GM19372 (cell line): ENCODE results near the gene CDH2.

ENCODE experiments used
- ATAC-seq: cut with Tn5 transposase; IDR thresholded peaks from one replicate; pipeline ENCODE4 v1.9.1; 2021; ENCODE audit warnings: mild to moderate bottlenecking, low read depth, moderate library complexity; ENCODE audit not compliant: unreplicated experiment

The CDH2 gene

DNA sequence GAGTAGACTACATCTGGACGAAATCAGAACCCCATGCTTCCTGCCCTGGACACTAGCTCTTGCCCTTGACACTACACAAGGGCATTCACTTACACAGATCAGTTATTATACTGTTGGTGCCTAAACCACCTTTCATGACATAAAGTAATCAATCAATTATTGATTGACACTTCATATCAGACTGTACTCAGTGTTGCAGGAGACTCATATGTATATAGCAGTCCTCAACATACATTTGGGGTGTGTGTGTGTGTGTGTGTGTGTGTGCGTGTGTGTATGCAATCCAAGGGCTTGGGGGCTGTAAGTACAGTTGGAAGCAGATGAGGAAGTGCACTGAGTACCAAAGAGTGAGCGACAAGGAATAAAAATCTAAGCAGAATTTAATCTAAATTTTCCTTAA is 5.1 kb downstream of the CDH2 start:
- ATAC-seq = no peak

DNA sequence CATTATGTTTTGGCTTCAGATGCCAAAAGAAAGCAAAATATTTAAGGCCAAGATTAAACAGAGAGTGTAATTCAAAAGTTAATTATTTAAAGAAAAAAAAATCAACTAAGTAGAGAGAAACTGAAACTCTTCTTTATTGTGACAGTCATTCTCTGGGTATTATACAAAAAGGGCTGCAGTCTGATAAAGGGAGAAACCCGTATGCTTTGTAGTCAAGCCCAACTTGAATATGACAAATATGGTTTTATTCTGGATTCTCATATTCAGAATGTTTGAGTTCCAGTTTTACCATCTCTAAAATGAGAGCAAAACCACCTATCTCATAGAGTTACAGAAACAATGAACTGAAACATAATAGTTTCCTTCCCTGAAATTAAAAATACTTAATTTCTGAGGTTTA is 8.2 kb downstream of the CDH2 start:
- no peak for ATAC-seq

DNA sequence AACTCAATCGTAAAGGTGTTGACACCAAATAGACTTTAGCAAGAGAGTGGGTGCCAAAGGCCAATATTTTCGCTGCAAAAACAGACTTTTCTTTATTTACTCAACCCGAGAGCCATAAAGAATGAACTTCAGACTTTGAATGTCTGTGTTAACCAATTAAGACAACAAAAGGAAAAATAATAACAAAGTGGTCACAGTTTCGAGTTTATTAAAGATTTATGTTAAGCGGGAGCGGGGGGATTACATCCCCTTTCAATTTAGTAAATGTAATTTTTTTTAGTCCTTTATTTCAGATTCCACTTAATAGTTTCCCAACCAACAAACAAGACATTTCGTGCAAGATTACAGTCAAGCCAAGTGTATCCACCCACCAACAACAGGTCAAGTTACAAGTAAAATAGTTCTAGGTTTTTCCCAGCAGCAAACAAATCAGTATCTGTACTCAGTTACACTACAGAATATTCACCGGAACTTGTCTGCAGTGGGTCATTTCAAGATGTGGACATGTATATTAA is 9.0 kb downstream of the CDH2 start:
- no peak for ATAC-seq

DNA sequence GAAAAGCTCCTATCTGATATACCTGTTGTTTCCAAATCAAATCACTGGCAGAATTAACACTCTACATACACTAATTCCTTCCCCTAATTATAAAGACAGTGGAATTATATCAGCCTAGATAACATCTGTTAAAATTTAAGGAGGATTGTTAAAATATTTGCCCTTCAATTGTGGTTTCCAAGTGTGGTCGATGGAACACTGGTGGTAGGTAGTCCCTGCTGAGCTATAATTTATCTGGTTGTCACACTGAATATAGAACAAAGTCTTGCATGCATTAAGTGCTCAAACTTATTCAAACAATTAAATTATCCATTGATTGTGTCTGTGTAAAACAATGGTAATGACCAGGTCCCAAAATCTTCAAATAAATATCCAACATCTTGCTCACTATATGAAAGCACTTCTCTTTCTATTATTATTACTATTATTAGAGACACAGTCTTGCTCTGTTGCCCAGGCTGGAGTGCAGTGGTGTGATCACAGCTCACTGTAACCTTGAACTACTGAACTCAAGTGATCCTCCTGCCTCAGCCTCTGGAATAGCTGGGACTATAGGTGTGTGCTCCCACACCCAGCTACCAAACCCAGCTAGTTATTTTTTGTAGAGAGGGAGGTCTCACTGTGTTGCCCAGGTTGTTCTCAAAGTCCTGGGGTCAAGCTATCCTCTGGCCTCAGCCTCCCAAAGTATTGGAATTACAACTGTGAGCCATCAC is 12.0 kb downstream of the CDH2 start:
- ATAC-seq = no peak

DNA sequence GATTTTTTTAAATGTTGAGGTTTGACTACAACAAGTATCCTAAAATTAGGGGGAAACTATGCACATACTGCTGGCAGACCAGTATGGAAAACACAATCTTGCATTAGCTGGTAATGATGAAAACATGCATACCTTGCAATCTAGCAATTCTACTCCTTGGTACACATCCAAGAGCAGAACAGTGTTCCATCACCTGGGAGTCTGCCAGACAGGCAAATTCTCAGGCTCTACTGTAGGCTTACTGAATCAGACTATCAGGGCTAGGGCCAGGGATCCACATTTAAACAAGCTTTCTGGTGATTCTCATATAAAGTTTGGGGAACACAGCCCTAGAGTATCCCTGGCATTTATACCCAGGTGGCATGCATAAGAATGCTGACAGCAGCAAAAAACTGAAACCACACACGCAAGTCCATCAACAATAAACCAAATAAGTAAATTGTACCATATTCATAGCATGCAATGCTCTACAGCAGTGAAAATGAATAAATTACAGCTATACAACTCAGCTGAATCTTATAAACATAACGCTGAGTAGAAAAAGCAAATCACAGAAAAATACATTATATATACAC is 13.6 kb downstream of the CDH2 start:
- ATAC-seq = no peak

DNA sequence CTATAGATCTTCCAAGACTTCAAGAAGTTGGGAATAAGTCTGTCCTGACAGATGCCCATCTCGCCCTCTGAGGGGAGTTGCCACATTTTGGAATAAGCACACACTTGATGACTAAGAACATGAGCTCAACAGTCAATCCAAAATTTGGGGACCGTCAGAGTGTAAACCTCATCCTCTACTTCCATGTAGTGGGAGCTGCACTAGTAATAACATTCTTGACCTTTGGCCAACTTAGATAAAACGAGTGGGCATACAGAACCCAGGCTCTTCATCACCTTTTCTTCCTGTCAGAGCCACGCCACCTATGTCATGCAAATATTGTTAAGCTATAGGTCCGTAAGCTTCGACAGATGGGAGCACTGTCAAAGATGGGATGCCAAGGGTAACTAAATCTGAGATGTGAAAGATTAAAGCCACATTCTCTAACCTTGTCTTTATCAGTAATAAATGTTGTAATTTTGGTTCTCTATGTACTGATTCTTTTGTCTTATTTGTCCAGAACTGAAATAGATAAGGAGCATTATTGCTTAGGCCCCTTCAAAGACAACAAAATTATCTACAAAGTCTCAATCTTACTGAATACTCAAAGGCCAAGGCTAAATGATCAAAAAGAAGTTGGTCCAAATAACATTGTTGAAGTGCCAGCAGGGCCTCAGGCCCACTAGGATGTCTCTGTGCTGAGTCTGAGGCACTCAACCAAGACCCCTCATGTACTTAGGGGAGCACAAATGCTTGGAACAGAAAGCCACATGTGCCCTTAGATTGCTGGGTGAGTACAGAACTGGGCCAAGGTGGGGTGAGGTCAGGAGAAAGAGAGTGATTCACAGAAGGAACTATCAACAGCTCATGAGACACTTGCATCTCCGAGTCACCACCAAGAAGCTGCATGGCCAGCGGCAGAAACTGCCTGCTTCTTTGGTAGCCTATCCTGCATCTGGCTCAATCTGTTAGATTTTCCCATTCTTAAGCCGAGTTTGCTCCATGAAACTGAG is 15.0 kb downstream of the CDH2 start:
- ATAC-seq = no peak

DNA sequence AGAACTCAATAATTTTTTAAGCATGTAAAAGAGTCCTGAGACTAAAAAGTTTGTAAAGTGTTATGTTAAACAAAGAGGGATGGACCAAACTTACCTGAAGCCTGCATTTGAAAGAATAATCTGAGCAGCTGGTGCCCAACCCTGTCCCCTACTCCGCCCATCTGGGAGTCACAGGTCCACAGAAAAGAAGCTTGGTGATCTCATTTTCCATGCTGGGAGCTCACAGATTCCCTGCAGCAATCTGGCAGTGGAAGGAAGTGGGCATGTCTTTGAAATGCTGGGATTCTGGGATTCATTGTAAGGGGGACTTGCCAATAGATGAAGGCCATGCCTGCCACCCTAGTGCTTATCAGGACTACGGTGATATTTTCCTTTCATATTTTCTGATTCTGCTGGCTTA is 17.9 kb downstream of the CDH2 start:
- no peak for ATAC-seq

DNA sequence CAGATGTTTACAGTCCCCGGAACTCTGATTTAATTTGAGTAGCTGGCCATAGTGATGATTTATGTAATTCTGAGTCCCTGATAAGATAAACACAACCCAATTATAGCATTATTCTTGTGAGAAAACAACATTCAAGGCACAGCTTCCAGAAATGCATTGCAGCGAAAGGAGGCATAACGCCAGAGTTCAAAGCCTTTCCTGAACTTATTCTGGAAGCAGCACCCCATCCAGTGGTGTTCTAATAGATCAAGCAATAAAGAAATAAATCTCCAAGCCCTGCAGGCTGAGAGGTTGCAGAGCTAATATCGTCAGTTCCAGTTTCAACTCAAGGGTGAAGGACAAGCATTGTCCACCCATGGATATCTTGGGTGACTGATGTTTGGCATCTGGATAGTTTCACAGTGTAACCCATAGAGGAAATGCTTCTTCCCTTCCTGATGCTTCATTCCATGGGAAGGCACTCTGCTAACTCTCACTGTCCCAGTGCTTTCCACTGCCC is 18.8 kb downstream of the CDH2 start:
- ATAC-seq = no peak

DNA sequence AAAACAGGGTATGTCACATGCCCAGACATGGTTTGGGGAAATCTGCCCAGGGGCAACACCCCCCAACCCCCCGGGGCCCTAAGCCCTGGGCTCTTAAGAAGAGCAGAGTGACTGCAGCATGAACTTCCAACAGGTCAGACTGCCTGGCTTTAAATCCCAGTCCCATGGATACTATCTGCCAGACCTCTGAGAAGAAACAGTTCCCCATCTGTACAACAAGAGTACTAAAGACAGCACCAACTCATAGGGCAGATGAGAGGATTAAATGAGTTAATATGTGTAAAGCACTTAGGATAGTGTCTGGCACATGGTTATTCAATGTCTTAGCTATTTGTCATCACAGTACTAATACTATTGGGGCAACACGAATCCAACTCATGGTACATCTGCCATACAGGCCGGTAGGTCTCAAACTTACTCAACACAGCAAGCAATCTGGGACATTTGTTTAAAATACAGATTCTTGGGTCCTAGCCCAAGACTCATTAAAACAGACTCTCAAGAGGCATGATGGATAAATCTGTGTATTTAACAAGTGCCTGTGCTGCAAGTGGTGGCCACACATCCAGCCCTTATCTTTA is 23.4 kb downstream of the CDH2 start:
- no peak for ATAC-seq

DNA sequence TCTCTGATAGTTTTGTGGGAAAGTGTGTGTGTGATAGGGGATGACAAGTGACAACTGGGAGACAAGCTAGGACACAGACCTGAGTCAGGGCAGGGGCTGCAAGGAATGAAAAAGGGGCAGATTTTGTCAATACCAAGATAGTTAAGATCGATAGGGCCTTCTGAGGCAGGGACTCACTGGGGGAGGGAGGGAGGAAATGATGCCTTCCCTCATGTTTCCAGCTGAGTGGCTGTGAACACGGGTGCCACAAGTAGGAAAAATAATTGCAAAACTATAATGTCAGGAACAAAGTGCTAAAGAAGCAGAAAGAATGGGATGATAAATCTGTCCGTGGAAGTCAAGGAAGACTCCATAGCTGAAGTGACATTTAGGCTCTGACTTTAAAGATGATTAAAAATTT is 24.2 kb downstream of the CDH2 start:
- no peak for ATAC-seq

DNA sequence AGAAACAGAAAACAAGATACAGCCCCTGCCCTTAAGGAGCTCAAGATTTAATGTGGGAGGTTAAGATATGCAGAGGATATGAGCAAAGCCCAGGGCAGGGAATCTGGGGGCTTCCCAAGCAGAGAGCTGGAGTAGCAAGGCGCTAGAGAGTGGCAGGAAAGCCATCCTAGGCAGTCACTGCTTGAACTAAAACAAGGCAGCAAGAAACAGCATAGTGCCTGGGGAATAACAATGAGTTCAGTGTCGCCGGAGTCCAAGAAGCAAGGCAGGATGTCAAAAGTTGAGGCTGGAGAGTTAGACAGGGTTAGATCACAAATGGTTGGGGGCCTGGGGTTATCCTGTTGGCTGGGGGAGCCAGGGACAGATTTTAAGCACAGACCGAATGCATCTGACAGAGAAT is 24.6 kb downstream of the CDH2 start:
- no peak for ATAC-seq

DNA sequence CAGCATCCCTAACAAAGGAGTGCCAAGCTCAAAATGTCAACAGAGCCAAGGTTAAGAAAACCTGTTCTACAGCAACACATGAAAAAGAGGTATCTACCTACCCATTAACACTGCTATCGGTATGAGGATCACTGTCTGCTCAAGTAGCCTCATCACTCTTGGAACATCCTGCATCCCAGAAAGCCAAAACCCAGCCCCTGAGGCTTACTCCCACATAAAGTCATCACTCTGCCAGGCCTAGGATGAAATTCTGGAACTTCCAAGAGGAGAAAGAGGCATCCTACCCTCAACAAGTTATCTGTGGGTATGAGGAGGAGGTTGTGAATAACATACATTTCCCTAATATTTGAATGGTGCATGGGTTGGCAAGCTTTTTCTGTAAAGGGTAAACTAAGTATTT is 25.5 kb downstream of the CDH2 start:
- no peak for ATAC-seq

DNA sequence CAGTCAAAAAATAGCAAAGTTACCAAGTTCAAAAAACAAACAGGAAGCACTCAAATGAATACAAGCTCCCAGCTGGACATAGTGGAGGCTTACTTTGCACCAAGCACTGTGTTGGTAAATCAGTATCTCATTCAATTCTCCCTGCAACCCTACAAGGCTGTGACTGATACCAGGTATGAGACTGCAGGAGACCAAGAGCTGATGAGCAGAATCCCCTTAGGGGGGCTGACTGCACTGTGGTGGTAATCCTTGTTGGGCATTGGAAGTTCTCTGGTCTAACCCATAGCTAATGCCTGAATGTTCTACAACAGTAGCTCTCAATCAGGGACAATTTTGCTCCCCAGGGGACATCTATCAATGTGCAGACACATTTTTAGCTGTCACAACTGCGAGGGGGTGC is 26.0 kb downstream of the CDH2 start:
- ATAC-seq = no peak

DNA sequence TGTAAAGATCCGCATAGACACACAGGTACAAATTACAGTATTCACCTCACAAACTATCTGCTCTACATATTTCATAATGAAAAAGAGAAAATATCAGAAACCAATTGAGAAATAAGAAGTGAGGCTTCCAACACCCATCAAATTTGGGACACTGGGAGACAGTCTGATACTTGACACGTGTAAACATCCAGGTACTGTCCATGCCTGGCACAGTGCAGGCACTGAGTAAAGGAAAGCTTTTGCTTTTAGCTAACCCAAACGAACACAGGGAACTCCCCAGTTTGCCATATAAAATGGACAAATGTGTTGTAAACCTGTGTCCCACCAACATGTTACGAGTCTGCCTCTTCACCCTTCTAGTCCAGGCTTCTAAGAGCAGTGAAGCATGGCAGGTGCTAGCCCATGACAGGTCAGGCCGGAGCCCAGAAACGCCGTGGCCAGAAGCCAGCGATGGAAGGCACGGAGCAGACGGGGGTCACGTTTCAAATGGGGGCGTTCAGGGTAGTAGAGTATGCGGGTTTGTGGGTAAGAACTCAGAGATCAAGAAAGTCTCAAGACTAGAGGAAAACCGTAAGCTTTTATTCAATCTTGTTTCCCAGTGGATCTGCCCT is 27.0 kb downstream of the CDH2 start:
- ATAC-seq = no peak

DNA sequence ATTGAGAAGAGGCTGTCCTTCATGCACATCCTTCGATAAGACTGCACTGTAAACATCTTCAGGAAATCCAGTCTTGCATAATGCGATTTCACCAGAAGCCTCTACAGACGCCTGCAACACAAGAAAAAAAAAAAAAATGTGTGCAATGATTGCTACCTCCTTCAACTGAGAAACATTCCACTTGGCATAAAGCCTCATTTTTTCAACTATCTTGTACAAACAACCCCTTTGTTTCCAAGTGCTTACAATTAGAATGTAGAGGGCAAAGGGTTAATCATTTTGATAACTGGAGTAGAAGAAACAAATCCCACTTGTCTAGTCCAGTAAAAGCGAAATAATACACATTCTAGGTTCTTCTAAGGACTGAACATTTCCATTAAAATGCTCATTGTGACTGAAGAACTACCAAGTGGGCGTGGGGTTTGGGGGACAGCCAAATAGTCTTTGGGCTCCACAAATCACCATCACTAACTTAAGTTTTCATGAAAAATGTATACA is 29.2 kb downstream of the CDH2 start:
- ATAC-seq = no peak

DNA sequence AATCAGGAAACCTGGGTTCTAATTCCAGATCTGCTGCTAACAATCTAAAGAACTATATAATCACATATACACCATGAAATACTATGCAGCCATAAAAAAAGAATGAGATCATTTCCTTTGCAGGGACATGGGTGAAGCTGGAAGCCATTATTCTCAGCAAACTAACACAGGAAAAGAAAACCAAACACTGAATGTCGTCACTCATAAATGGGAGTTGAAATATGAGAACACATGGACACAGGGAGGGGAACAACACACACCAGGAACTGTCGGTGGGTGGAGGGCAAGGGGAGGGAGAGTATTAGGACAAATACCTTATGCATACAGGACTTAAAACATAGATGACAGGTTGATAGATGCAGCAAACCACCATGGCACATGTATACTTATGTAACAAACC is 33.2 kb downstream of the CDH2 start:
- no peak for ATAC-seq

DNA sequence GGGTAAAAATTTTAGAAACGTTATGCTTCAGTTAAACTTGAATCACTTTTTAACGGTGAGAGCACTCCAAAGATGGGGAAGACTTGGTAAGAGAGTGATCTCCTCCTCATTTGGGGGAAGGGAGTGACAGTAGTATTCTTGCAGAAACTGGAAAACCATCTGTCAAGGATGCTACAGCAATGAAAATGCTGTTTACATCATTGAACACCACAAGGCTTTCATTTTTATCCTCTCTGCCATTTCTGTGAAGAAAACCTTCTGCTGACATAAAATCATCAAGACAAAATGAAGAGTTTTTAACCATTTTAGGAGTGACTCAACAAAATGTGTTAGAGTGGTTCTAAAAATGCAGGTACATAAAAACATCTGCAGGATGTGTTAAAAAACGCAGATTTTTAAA is 38.1 kb downstream of the CDH2 start:
- ATAC-seq = no peak

DNA sequence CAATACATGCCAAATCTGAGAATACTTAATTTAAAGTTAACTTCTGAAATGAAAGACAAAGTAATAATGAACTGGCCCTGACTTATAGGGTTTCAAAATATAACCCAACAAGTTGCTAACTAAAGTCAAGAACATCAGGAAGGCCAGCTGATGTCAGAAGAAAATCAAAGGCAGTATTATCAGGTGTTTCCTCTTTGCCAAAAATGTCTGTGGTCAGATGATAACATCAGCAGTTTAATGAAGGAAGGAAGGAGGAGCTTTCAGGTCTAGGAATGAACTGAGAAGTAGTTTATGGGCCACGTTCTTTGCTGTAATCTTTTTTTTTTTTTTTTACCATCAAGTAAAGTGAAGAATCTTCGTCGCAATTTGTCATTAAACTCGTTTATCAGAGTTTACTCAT is 40.9 kb downstream of the CDH2 start:
- ATAC-seq = no peak

DNA sequence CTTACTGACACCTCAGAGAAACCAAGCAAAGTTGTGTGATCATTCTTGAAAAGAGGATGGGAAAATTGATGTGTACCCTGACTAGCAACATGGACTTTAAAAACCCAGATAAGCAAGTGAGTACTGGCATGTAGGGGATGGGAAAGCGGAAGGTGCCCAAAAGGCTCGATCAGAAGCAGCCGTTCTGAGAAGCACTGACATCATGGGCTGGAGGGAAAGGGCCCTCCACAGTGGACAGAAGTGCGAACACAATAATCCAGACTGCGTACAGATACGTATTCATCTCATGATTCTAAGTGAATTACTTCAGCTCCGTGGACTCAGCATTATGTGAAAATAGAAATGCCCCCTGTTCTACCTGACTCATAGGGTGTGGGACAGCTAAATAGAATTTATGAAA is 42.2 kb downstream of the CDH2 start:
- no peak for ATAC-seq

DNA sequence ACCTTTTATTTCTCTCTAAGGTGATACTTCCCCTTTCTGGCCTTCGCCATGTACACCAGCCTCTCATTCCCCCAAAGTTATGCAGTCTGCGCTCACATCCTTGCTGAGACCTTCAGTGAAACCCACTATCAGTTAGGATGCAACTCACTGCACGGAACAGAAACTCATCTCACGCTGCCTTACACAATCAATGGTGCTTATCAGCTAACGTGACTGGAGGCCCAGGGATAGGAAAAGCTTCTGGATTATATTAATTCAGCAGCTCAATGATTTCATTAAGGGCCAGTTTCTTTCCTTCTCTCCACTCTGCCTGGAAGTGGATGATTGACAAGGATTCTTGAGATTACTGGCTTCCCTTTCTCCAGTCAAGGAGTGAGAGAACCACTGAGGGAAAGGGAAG is 44.8 kb downstream of the CDH2 start:
- ATAC-seq = no peak
